ENCODE results near the gene MRPL3. TPM values are rescaled to one million over a fixed set of nuclear protein-coding genes. Genes with fewer than 3 reads are reported as not detected.

The MRPL3 gene
- total RNA-seq, result 10 to 100 TPM; 64.1 to 98.0 TPM

GRCh38 chr3:131502530-131503319, at the start of gene MRPL3:
Gene MRPL3 (minus strand): TSS chr3:131502971. CDS start chr3:131502821, 150 bp downstream.
- H3K27me3 Mint-ChIP-seq, result no peaks in the 10 kb centered on the region
- H3K9me3 Mint-ChIP-seq (ENCODE audit: low read depth), result no peaks in the 10 kb centered on the region
- peaks cover 36% of the 10 kb centered on the region for H3K36me3 Mint-ChIP-seq
- ATAC-seq (peak; percentile 93), DNase-seq (peak; percentile 90)
- CTCF ChIA-PET, result interaction anchor here (1.0 kb wide), 1 partner anchor 469 kb away, joined by 3 read pairs; no protein-coding TSS in a partner anchor
- H3K4me1 Mint-ChIP-seq, result peaks cover 43% of the 10 kb centered on the region
- peak within 1 kb of the TSS; percentile 97 for H3K4me3 Mint-ChIP-seq
- peak within 1 kb of the TSS; percentile 95 for H3K27ac Mint-ChIP-seq

GRCh38 chr3:131551761-131552160, 49.0 kb upstream of the MRPL3 start:
- Mint-ChIP-seq H3K9me3 (ENCODE audit: low read depth) (no peaks in the 10 kb centered on the region), H3K4me3 (no peak overlapping the region), H3K27ac (no peak overlapping the region), H3K36me3 (no peaks in the 10 kb centered on the region), H3K4me1 (peaks cover 21% of the 10 kb centered on the region), H3K27me3 (peaks cover 53% of the 10 kb centered on the region)
- no peak for DNase-seq
- no peak for ATAC-seq
- CTCF ChIA-PET, result interaction anchor here (0.7 kb wide), 1 partner anchor 521 kb away, joined by 3 read pairs; no protein-coding TSS in a partner anchor

- CTCF ChIA-PET, result no interaction called here
- H3K27ac Mint-ChIP-seq, result no peak overlapping the region
- peaks cover 50% of the 10 kb centered on the region for H3K27me3 Mint-ChIP-seq
- no peak overlapping the region for H3K4me3 Mint-ChIP-seq
- H3K9me3 Mint-ChIP-seq (ENCODE audit: low read depth), result no peaks in the 10 kb centered on the region
- no peak for ATAC-seq
- H3K36me3 Mint-ChIP-seq, result no peaks in the 10 kb centered on the region
- peaks cover 21% of the 10 kb centered on the region for H3K4me1 Mint-ChIP-seq
- DNase-seq, result no peak
Observed at GRCh38 chr3:131550562-131551465, 48.0 kb upstream of the MRPL3 start.

GRCh38 chr3:131549340-131549739, 46.6 kb upstream of the MRPL3 start:
- Mint-ChIP-seq H3K4me3 (no peak overlapping the region), H3K27ac (no peak overlapping the region), H3K4me1 (peaks cover 21% of the 10 kb centered on the region), H3K27me3 (peaks cover 40% of the 10 kb centered on the region), H3K36me3 (no peaks in the 10 kb centered on the region), H3K9me3 (ENCODE audit: low read depth) (no peaks in the 10 kb centered on the region)
- ATAC-seq (no peak), DNase-seq (no peak)
- CTCF ChIA-PET, result interaction anchor here (0.9 to 1.0 kb wide), 2 partner anchors 10 to 481 kb away, joined by 4 to 5 read pairs; no protein-coding TSS in a partner anchor

- CTCF ChIA-PET, result no interaction called here
- Mint-ChIP-seq H3K4me1 (peaks cover 5% of the 10 kb centered on the region), H3K9me3 (ENCODE audit: low read depth) (no peaks in the 10 kb centered on the region), H3K27me3 (peaks cover 36% of the 10 kb centered on the region), H3K4me3 (no peak overlapping the region), H3K27ac (no peak overlapping the region), H3K36me3 (no peaks in the 10 kb centered on the region)
- ATAC-seq, result no peak
- DNase-seq, result no peak
Observed at GRCh38 chr3:131547585-131547984, 44.8 kb upstream of the MRPL3 start.

GRCh38 chr3:131546441-131546840, 43.7 kb upstream of the MRPL3 start:
- Mint-ChIP-seq H3K36me3 (no peaks in the 10 kb centered on the region), H3K4me3 (no peak overlapping the region), H3K9me3 (ENCODE audit: low read depth) (no peaks in the 10 kb centered on the region), H3K27ac (no peak overlapping the region), H3K27me3 (peaks cover 31% of the 10 kb centered on the region), H3K4me1 (no peaks in the 10 kb centered on the region)
- ATAC-seq (no peak), DNase-seq (no peak)
- CTCF ChIA-PET, result no interaction called here

GRCh38 chr3:131544557-131544956, 41.8 kb upstream of the MRPL3 start:
- H3K27me3 Mint-ChIP-seq, result peaks cover 30% of the 10 kb centered on the region
- no peaks in the 10 kb centered on the region for H3K9me3 Mint-ChIP-seq (ENCODE audit: low read depth)
- DNase-seq (no peak), ATAC-seq (no peak)
- H3K4me1 Mint-ChIP-seq, result no peaks in the 10 kb centered on the region
- H3K4me3 Mint-ChIP-seq, result no peak overlapping the region
- H3K36me3 Mint-ChIP-seq, result no peaks in the 10 kb centered on the region
- H3K27ac Mint-ChIP-seq, result no peak overlapping the region
- CTCF ChIA-PET, result no interaction called here

GRCh38 chr3:131543714-131544113, 40.9 kb upstream of the MRPL3 start:
- Mint-ChIP-seq H3K27ac (no peak overlapping the region), H3K9me3 (ENCODE audit: low read depth) (no peaks in the 10 kb centered on the region), H3K4me3 (no peak overlapping the region), H3K27me3 (peaks cover 28% of the 10 kb centered on the region), H3K36me3 (no peaks in the 10 kb centered on the region), H3K4me1 (no peaks in the 10 kb centered on the region)
- no peak for DNase-seq
- CTCF ChIA-PET, result no interaction called here
- ATAC-seq, result no peak

- peaks cover 18% of the 10 kb centered on the region for H3K27me3 Mint-ChIP-seq
- no peak overlapping the region for H3K4me3 Mint-ChIP-seq
- CTCF ChIA-PET, result no interaction called here
- H3K9me3 Mint-ChIP-seq (ENCODE audit: low read depth), result no peaks in the 10 kb centered on the region
- H3K36me3 Mint-ChIP-seq, result no peaks in the 10 kb centered on the region
- no peak for DNase-seq
- ATAC-seq, result no peak
- no peak overlapping the region for H3K27ac Mint-ChIP-seq
- no peaks in the 10 kb centered on the region for H3K4me1 Mint-ChIP-seq
Observed at GRCh38 chr3:131541288-131541687, 38.5 kb upstream of the MRPL3 start.

- CTCF ChIA-PET, result no interaction called here
- Mint-ChIP-seq H3K27ac (no peak overlapping the region), H3K36me3 (no peaks in the 10 kb centered on the region), H3K4me3 (no peak overlapping the region), H3K9me3 (ENCODE audit: low read depth) (no peaks in the 10 kb centered on the region), H3K4me1 (no peaks in the 10 kb centered on the region), H3K27me3 (peaks cover 21% of the 10 kb centered on the region)
- DNase-seq (no peak), ATAC-seq (no peak)
Observed at GRCh38 chr3:131540821-131541220, 38.0 kb upstream of the MRPL3 start.

- DNase-seq (no peak), ATAC-seq (no peak)
- H3K36me3 Mint-ChIP-seq, result no peaks in the 10 kb centered on the region
- no peaks in the 10 kb centered on the region for H3K4me1 Mint-ChIP-seq
- no peak overlapping the region for H3K4me3 Mint-ChIP-seq
- CTCF ChIA-PET, result no interaction called here
- H3K9me3 Mint-ChIP-seq (ENCODE audit: low read depth), result no peaks in the 10 kb centered on the region
- H3K27ac Mint-ChIP-seq, result no peak overlapping the region
- H3K27me3 Mint-ChIP-seq, result peaks cover 26% of the 10 kb centered on the region
Observed at GRCh38 chr3:131540143-131540542, 37.4 kb upstream of the MRPL3 start.

- no peak for ATAC-seq
- no peak overlapping the region for H3K4me3 Mint-ChIP-seq
- H3K9me3 Mint-ChIP-seq (ENCODE audit: low read depth), result no peaks in the 10 kb centered on the region
- CTCF ChIA-PET, result no interaction called here
- no peaks in the 10 kb centered on the region for H3K36me3 Mint-ChIP-seq
- H3K27me3 Mint-ChIP-seq, result peaks cover 31% of the 10 kb centered on the region
- DNase-seq, result no peak
- no peaks in the 10 kb centered on the region for H3K4me1 Mint-ChIP-seq
- H3K27ac Mint-ChIP-seq, result no peak overlapping the region
Observed at GRCh38 chr3:131538968-131539367, 36.2 kb upstream of the MRPL3 start.

GRCh38 chr3:131537531-131537930, 34.8 kb upstream of the MRPL3 start:
- CTCF ChIA-PET, result interaction anchor here (0.7 kb wide), 1 partner anchor 62 kb away, joined by 4 read pairs; no protein-coding TSS in a partner anchor
- ATAC-seq, result no peak
- Mint-ChIP-seq H3K36me3 (no peaks in the 10 kb centered on the region), H3K27me3 (peaks cover 39% of the 10 kb centered on the region), H3K4me3 (no peak overlapping the region), H3K9me3 (ENCODE audit: low read depth) (no peaks in the 10 kb centered on the region), H3K27ac (no peak overlapping the region), H3K4me1 (no peaks in the 10 kb centered on the region)
- DNase-seq, result no peak
